ENCODE measurements around the gene CEP41. TPM values are rescaled to one million over a fixed set of nuclear protein-coding genes. Genes with fewer than 3 reads are reported as not detected.

Gene CEP41
- total and polyA plus RNA-seq, 10 of the 15 experiments (the other 5 are each of a cell fraction or from before 2014, with no cell fraction given) = 11.4 to 43.0 (median 24.7) TPM

DNA sequence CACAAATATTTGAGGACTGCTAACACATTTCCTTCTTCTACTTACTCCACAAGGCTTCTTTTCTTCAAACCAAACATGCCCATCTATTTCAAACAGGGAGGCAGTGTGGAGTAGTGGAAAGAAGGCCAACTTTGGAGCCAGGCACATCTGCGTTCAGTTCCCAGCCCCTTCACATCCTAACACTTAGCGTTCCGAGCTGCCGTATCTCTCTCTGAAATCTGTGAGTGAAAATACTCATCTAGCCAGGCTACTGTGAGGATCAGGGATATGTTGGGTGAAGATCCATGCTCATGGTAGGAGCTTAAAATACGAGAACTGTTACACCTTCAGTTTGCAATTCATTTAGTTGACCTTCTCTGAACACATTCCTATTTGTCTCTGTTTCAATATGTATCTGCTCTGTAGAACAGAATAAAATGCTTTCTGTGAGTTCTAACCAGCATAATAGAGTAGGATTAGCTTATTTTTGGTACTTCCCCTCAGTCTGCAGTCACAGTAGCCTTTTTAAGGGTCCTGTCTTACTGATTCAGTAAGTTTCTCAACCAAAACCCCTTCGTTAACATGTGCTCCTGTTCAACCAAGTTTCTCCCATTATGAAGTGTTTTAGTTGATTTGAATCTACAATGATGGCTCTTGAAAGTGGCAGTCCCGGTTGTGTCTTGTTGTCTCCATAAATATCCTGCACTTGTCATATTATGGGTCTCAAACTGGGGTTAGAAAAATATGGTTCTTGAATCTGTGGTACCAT lies 47.8 kb upstream of the CEP41 start (continued):
- TF ChIP-seq, protein P1, sequence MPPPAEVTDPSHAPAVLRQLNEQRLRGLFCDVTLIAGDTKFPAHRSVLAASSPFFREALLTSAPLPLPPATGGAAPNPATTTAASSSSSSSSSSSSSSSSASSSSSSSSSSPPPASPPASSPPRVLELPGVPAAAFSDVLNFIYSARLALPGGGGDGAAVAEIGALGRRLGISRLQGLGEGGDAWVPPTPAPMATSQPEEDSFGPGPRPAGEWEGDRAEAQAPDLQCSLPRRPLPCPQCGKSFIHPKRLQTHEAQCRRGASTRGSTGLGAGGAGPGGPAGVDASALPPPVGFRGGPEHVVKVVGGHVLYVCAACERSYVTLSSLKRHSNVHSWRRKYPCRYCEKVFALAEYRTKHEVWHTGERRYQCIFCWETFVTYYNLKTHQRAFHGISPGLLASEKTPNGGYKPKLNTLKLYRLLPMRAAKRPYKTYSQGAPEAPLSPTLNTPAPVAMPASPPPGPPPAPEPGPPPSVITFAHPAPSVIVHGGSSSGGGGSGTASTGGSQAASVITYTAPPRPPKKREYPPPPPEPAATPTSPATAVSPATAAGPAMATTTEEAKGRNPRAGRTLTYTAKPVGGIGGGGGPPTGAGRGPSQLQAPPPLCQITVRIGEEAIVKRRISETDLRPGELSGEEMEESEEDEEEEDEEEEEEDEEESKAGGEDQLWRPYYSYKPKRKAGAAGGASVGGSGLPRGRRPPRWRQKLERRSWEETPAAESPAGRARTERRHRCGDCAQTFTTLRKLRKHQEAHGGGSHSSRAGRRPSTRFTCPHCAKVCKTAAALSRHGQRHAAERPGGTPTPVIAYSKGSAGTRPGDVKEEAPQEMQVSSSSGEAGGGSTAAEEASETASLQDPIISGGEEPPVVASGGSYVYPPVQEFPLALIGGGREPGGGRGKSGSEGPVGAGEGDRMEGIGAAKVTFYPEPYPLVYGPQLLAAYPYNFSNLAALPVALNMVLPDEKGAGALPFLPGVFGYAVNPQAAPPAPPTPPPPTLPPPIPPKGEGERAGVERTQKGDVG (CRISPR knock-in tag; IDR thresholded peaks at IDR 0.05) = no peak
- TF ChIP-seq NBN (IDR thresholded peaks at IDR 0.05) (no peak), IKZF1 (conservative IDR thresholded peaks at IDR 0.05) (no peak), NFYB (IDR thresholded peaks at IDR 0.05; ENCODE audit: insufficient read depth, low read depth, low read length) (no peak), RBBP5 (conservative IDR thresholded peaks at IDR 0.05) (no peak)

DNA sequence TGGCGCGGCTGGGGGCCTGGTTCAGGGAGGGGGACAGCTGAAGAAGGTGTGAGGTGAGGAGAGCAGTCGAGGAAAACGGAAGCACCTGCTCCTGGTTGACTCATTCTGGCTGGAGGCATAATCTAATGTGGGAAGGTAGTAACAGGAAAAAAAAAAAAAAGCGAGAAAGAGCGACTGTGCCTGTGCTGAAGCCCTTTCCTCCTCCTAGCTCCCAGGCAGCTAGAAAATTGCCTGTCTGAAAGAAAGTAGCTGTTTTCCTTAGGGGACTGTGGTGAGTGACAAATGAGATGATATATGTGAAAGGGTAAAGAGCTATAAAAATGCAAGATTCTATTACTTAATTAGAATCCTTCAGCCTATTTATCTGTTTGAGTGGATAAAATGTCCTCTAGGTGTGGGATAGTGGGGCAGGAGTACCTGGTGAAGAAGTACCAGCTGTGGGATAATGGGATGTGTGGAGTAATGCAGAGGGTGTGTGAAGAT lies 46.2 kb upstream of the CEP41 start:
- H3K4me1 ChIP-seq (ENCODE audit: control insufficient read depth, insufficient read depth, low read length) = peaks cover 11% of the 10 kb centered on the region
- DNase-seq (ENCODE audit: low read depth, low spot score) (no peak), ATAC-seq (no peak), FAIRE-seq (peak; percentile 44)
- no peak overlapping the region for H3K27ac ChIP-seq (ENCODE audit: control insufficient read depth, insufficient read depth)
- peak overlapping the region; percentile 100 for H3K4me2 ChIP-seq (ENCODE audit: control insufficient read depth, insufficient read depth)
- no peaks in the 10 kb centered on the region for H3K9me3 ChIP-seq (replicated peaks; ENCODE audit: control insufficient read depth, insufficient read depth, low read length)
- 0% methylated on average over 4 of the region's 6 CpGs for WGBS (ENCODE audit: insufficient coverage, insufficient replicate concordance, low lambda C conversion rate, missing lambda C conversion rate)
- no peaks in the 10 kb centered on the region for H3K36me3 ChIP-seq (ENCODE audit: control insufficient read depth in 2 of 2, insufficient read depth in 2 of 2, low read length in 1 of 2)
- H3K9ac ChIP-seq (ENCODE audit: control insufficient read depth, insufficient read depth, low read length) = no peak overlapping the region
- ChIA-PET SMC1A (ENCODE audit: uncharacterized antibody, unreplicated experiment) (interaction anchor here (0.6 to 1.9 kb wide), 9 partner anchors 8 to 1025 kb away, joined by 3 to 6 read pairs (median 4); no protein-coding TSS in a partner anchor), POLR2A (no interaction called here), CTCF (interaction anchor here (0.6 to 2.6 kb wide), 15 partner anchors 10 to 677 kb away, joined by 3 to 12 read pairs (median 3); no protein-coding TSS in a partner anchor), RAD21 (ENCODE audit: unreplicated experiment) (interaction anchor here (0.9 to 1.2 kb wide), 4 partner anchors 10 to 271 kb away, joined by 3 to 5 read pairs (median 4); no protein-coding TSS in a partner anchor)
- no peaks in the 10 kb centered on the region; a peak in 1 of 4 replicates for H3K27me3 ChIP-seq (replicated peaks in 1 of 2; ENCODE audit: control insufficient read depth in 2 of 2, insufficient read depth in 2 of 2, low read length in 1 of 2)
- H3K4me3 ChIP-seq = peak overlapping the region; percentile 48; the same call in 1 of the 2 replicates
- peak overlapping the region; percentile 94; the same call in 1 of the 2 replicates for H2AFZ ChIP-seq (ENCODE audit: control insufficient read depth, low read depth, low read length)
- no peaks in the 10 kb centered on the region for H3K79me2 ChIP-seq (ENCODE audit: control insufficient read depth, insufficient read depth, low read length)
- BruUV-seq (replicated peaks) = no TSS peak
- in situ Hi-C loops (cut with MboI) = no loop called here
- intact Hi-C loops (cut with micrococcal nuclease; ENCODE audit: unreplicated experiment) = loop anchor here (5.0 kb wide), 2 partner anchors 120 to 270 kb away; no protein-coding TSS in a partner anchor
- TF ChIP-seq SUZ12 (IDR thresholded peaks at IDR 0.05; ENCODE audit: unreplicated experiment) = no peak
- TF ChIP-seq JUNB (IDR thresholded peaks at IDR 0.05) = no peak
- no peak for TF ChIP-seq ZNF207 (IDR thresholded peaks at IDR 0.05; ENCODE audit: borderline replicate concordance)
- TF ChIP-seq NR2C2 (IDR thresholded peaks at IDR 0.05; ENCODE audit: borderline replicate concordance, control insufficient read depth, insufficient read length, low read depth) = no peak
- TF ChIP-seq SP1 (IDR thresholded peaks at IDR 0.05; ENCODE audit: low read depth, low read length) = no peak
- no peak for TF ChIP-seq CHD2 (IDR thresholded peaks at IDR 0.05; ENCODE audit: borderline replicate concordance, low read depth, low read length)
- TF ChIP-seq ZNF384 (IDR thresholded peaks at IDR 0.05; ENCODE audit: borderline replicate concordance, low read depth, low read length) = 0 out of 2 replicates have a peak, but pooled peaks have one; percentile 9
- no peak for TF ChIP-seq TCF12 (IDR thresholded peaks at IDR 0.05; ENCODE audit: low read depth, low read length)
- H4K20me1 ChIP-seq (ENCODE audit: control insufficient read depth, insufficient read depth) = no peaks in the 10 kb centered on the region

Data from GM12878 (cell line).